Ovary (tissue), 3 donors: ENCODE measurements around the gene C4orf51.

Experiments used
- EP300 ChIP-seq: sonication (generic); formaldehyde crosslinking; IDR thresholded peaks from one replicate; pipeline ENCODE4 v1.6.1; 2017; ENCODE audit warnings: antibody characterized with exemption
- POLR2A ChIP-seq: fragments of 450-650 bp; IDR thresholded peaks from one replicate; pipeline ENCODE4 v1.6.1; 2017; ENCODE audit warnings: antibody characterized with exemption, mild to moderate bottlenecking, moderate library complexity
- TF ChIP-seq, protein P1 (sequence below), 3 donors: fragments of 450-650 bp in 2 of 3; fragments of 200-600 bp in 1 of 3; IDR thresholded peaks; one replicate each; pipeline versions ENCODE4 v1.5.1 to v1.8.0; 2016 to 2022; ENCODE audit warnings: antibody characterized with exemption in 3 of 3, mild to moderate bottlenecking in 1 of 3
- donor health status: DM: no; HTN: no; CAD: no.

GRCh38 chr4:145755802-145756201 is 75.9 kb downstream of the C4orf51 start:
- TF ChIP-seq, protein P1, sequence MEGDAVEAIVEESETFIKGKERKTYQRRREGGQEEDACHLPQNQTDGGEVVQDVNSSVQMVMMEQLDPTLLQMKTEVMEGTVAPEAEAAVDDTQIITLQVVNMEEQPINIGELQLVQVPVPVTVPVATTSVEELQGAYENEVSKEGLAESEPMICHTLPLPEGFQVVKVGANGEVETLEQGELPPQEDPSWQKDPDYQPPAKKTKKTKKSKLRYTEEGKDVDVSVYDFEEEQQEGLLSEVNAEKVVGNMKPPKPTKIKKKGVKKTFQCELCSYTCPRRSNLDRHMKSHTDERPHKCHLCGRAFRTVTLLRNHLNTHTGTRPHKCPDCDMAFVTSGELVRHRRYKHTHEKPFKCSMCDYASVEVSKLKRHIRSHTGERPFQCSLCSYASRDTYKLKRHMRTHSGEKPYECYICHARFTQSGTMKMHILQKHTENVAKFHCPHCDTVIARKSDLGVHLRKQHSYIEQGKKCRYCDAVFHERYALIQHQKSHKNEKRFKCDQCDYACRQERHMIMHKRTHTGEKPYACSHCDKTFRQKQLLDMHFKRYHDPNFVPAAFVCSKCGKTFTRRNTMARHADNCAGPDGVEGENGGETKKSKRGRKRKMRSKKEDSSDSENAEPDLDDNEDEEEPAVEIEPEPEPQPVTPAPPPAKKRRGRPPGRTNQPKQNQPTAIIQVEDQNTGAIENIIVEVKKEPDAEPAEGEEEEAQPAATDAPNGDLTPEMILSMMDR (IDR thresholded peaks at IDR 0.05) = no peak
- TF ChIP-seq POLR2A (no peak), EP300 (no peak)
